T-helper 2 cell treated with Interferon-gamma antibody and Interleukin-4, amounts not matched to agents 5 μg/mL and 100 μg/mL, for 36 hours (primary cell): ENCODE measurements around the gene OLFM1.

Experiments used
- DNase-seq: peaks from one replicate; pipeline ENCODE4 v3.0.0; 2021; ENCODE audit warnings: low spot score
- H3K27ac Mint-ChIP-seq: one replicate; pipeline ENCODE4 v1.8.0; 2021; ENCODE audit warnings: mild to moderate bottlenecking, mixed read lengths
- H3K27me3 Mint-ChIP-seq: one replicate; pipeline ENCODE4 v1.8.0; 2021; ENCODE audit warnings: low read depth, mixed read lengths
- H3K36me3 Mint-ChIP-seq: one replicate; pipeline ENCODE4 v1.8.0; 2021; ENCODE audit warnings: low read depth, mixed read lengths
- H3K4me1 Mint-ChIP-seq: one replicate; pipeline ENCODE4 v1.8.0; 2021; ENCODE audit warnings: low read depth, mixed read lengths
- H3K4me3 Mint-ChIP-seq: one replicate; pipeline ENCODE4 v1.8.0; 2022; ENCODE audit warnings: mild to moderate bottlenecking, moderate library complexity, mixed read lengths
- H3K9me3 Mint-ChIP-seq: one replicate; pipeline ENCODE4 v1.8.0; 2021; ENCODE audit warnings: mixed read lengths

The OLFM1 gene

GRCh38 chr9:135127718-135128670 lies 40.5 kb downstream of the OLFM1 start:
- Mint-ChIP-seq H3K27ac (no peak overlapping the region), H3K27me3 (no peaks in the 10 kb centered on the region), H3K36me3 (no peaks in the 10 kb centered on the region), H3K4me3 (no peak overlapping the region), H3K9me3 (no peaks in the 10 kb centered on the region), H3K4me1 (no peaks in the 10 kb centered on the region)
- no peak for DNase-seq

- Mint-ChIP-seq H3K27ac (no peak overlapping the region), H3K4me1 (no peaks in the 10 kb centered on the region), H3K27me3 (no peaks in the 10 kb centered on the region), H3K4me3 (no peak overlapping the region), H3K36me3 (no peaks in the 10 kb centered on the region), H3K9me3 (no peaks in the 10 kb centered on the region)
- DNase-seq: no peak
Measured at GRCh38 chr9:135129137-135129695, 41.7 kb downstream of the OLFM1 start.

GRCh38 chr9:135130207-135130976 lies 42.9 kb downstream of the OLFM1 start:
- DNase-seq: peak; percentile 8
- no peaks in the 10 kb centered on the region for H3K27me3 Mint-ChIP-seq
- no peak overlapping the region for H3K27ac Mint-ChIP-seq
- no peak overlapping the region for H3K4me3 Mint-ChIP-seq
- H3K9me3 Mint-ChIP-seq: no peaks in the 10 kb centered on the region
- no peaks in the 10 kb centered on the region for H3K4me1 Mint-ChIP-seq
- no peaks in the 10 kb centered on the region for H3K36me3 Mint-ChIP-seq

- no peak overlapping the region for H3K4me3 Mint-ChIP-seq
- H3K27ac Mint-ChIP-seq: no peak overlapping the region
- no peak for DNase-seq
- no peaks in the 10 kb centered on the region for H3K36me3 Mint-ChIP-seq
- no peaks in the 10 kb centered on the region for H3K4me1 Mint-ChIP-seq
- H3K9me3 Mint-ChIP-seq: no peaks in the 10 kb centered on the region
- no peaks in the 10 kb centered on the region for H3K27me3 Mint-ChIP-seq
Measured at GRCh38 chr9:135131488-135131887, 44.0 kb downstream of the OLFM1 start.

GRCh38 chr9:135132008-135132407 lies 44.5 kb downstream of the OLFM1 start:
- H3K36me3 Mint-ChIP-seq: no peaks in the 10 kb centered on the region
- H3K27me3 Mint-ChIP-seq: no peaks in the 10 kb centered on the region
- no peak overlapping the region for H3K27ac Mint-ChIP-seq
- no peak overlapping the region for H3K4me3 Mint-ChIP-seq
- no peaks in the 10 kb centered on the region for H3K4me1 Mint-ChIP-seq
- DNase-seq: no peak
- no peaks in the 10 kb centered on the region for H3K9me3 Mint-ChIP-seq

- Mint-ChIP-seq H3K4me1 (no peaks in the 10 kb centered on the region), H3K4me3 (no peak overlapping the region), H3K36me3 (no peaks in the 10 kb centered on the region), H3K27ac (no peak overlapping the region), H3K9me3 (no peaks in the 10 kb centered on the region), H3K27me3 (no peaks in the 10 kb centered on the region)
- DNase-seq: no peak
Measured at GRCh38 chr9:135134268-135135022, 47.0 kb downstream of the OLFM1 start.

- no peak overlapping the region for H3K27ac Mint-ChIP-seq
- no peaks in the 10 kb centered on the region for H3K27me3 Mint-ChIP-seq
- H3K9me3 Mint-ChIP-seq: no peaks in the 10 kb centered on the region
- no peak overlapping the region for H3K4me3 Mint-ChIP-seq
- DNase-seq: no peak
- no peaks in the 10 kb centered on the region for H3K4me1 Mint-ChIP-seq
- H3K36me3 Mint-ChIP-seq: no peaks in the 10 kb centered on the region
Measured at GRCh38 chr9:135135171-135135928, 47.9 kb downstream of the OLFM1 start.

- DNase-seq: no peak
- Mint-ChIP-seq H3K36me3 (no peaks in the 10 kb centered on the region), H3K27ac (no peak overlapping the region), H3K9me3 (no peaks in the 10 kb centered on the region), H3K4me1 (no peaks in the 10 kb centered on the region), H3K27me3 (no peaks in the 10 kb centered on the region), H3K4me3 (no peak overlapping the region)
Measured at GRCh38 chr9:135135929-135136315, 48.5 kb downstream of the OLFM1 start.

- no peaks in the 10 kb centered on the region for H3K36me3 Mint-ChIP-seq
- H3K4me1 Mint-ChIP-seq: no peaks in the 10 kb centered on the region
- no peak for DNase-seq
- H3K27ac Mint-ChIP-seq: no peak overlapping the region
- no peak overlapping the region for H3K4me3 Mint-ChIP-seq
- H3K9me3 Mint-ChIP-seq: no peaks in the 10 kb centered on the region
- no peaks in the 10 kb centered on the region for H3K27me3 Mint-ChIP-seq
Measured at GRCh38 chr9:135136481-135136880, 49.0 kb downstream of the OLFM1 start.

GRCh38 chr9:135136991-135137832 lies 49.7 kb downstream of the OLFM1 start:
- DNase-seq: no peak
- Mint-ChIP-seq H3K4me3 (no peak overlapping the region), H3K4me1 (no peaks in the 10 kb centered on the region), H3K9me3 (no peaks in the 10 kb centered on the region), H3K27ac (no peak overlapping the region), H3K36me3 (no peaks in the 10 kb centered on the region), H3K27me3 (no peaks in the 10 kb centered on the region)

- no peaks in the 10 kb centered on the region for H3K4me1 Mint-ChIP-seq
- H3K27ac Mint-ChIP-seq: no peak overlapping the region
- no peak for DNase-seq
- no peaks in the 10 kb centered on the region for H3K36me3 Mint-ChIP-seq
- no peak overlapping the region for H3K4me3 Mint-ChIP-seq
- H3K27me3 Mint-ChIP-seq: no peaks in the 10 kb centered on the region
- no peaks in the 10 kb centered on the region for H3K9me3 Mint-ChIP-seq
Measured at GRCh38 chr9:135138078-135138855, 50.8 kb downstream of the OLFM1 start.

- Mint-ChIP-seq H3K36me3 (no peaks in the 10 kb centered on the region), H3K9me3 (no peaks in the 10 kb centered on the region), H3K27ac (no peak overlapping the region), H3K27me3 (no peaks in the 10 kb centered on the region), H3K4me3 (no peak overlapping the region), H3K4me1 (no peaks in the 10 kb centered on the region)
- DNase-seq: no peak
Measured at GRCh38 chr9:135139366-135139959, 52.0 kb downstream of the OLFM1 start.
